ENCODE data around the gene TTC39B. TPM values are rescaled to one million over a fixed set of nuclear protein-coding genes. Genes with fewer than 3 reads are reported as not detected.

TTC39B gene
- total RNA-seq: 6.1 and 11.2 TPM in 2 replicates

GRCh38 chr9:15306757-15307522 is at the start of gene TTC39B:
Gene TTC39B (minus strand): TSS chr9:15307216. CDS start chr9:15307125, 91 bp downstream.

Other genes starting within 250 kb of the TTC39B start
- gene SNAPC3, start 115.7 kb upstream of the TTC39B start, total RNA-seq: 14.2 and 18.3 TPM in 2 replicates
- 19.1 and 40.2 TPM in 2 replicates for gene PSIP1, start 203.8 kb upstream of the TTC39B start, total RNA-seq
- 1.0 and 1.3 TPM in 2 replicates for gene CCDC171, start 245.8 kb upstream of the TTC39B start, total RNA-seq

All from pericardium fibroblast (primary cell).